K562 (cell line): ENCODE data around the gene OTX2. TPM values are rescaled to one million over a fixed set of nuclear protein-coding genes. Genes with fewer than 3 reads are reported as not detected.

ENCODE experiments used
- EZH2 ChIP-seq: IDR thresholded peaks from 2 replicates; pipeline ENCODE4 v1.6.1; 2012; ENCODE audit warnings: low read depth, mild to moderate bottlenecking, inconsistent platforms, low read length, borderline replicate concordance
- HMGN3 ChIP-seq: IDR thresholded peaks from 2 replicates; pipeline ENCODE4 v1.6.1; 2011; ENCODE audit warnings: borderline replicate concordance, low read depth, mild to moderate bottlenecking, mixed read lengths, low read length; ENCODE audit not compliant: insufficient read length; ENCODE audit errors: extremely low read depth
- ILF3 ChIP-seq: fragments of 450-650 bp; IDR thresholded peaks from 2 replicates; pipeline ENCODE4 v1.6.1; 2018; ENCODE audit warnings: antibody characterized with exemption, mild to moderate bottlenecking, moderate library complexity, borderline replicate concordance
- MTA3 ChIP-seq: fragments of 450-650 bp; formaldehyde crosslinking; IDR thresholded peaks from 2 replicates; pipeline ENCODE4 v1.6.1; 2017; ENCODE audit warnings: mild to moderate bottlenecking, borderline replicate concordance
- NR2C2 ChIP-seq, 2 experiments: fragments of 200-800 bp in 1 of 2; sonication (Bioruptor generic) in 1 of 2; sonication (generic) in 1 of 2; formaldehyde crosslinking in 1 of 2; IDR thresholded peaks; 2 replicates each; pipeline versions ENCODE4 v1.6.1 to v1.8.0; 2016 to 2022; ENCODE audit warnings: mild to moderate bottlenecking in 1 of 2, missing compliant biosample characterization in 1 of 2, missing genetic modification characterization in 1 of 2, missing genetic modification reagents in 1 of 2
- RCOR1 ChIP-seq, 2 experiments: IDR thresholded peaks; 2 replicates each; pipeline ENCODE4 v1.6.1; 2012; ENCODE audit warnings: low read depth in 2 of 2, low read length in 2 of 2, borderline replicate concordance in 1 of 2, improper control_type of control experiment in 1 of 2
- TRIM28 ChIP-seq: fragments of 450-650 bp; IDR thresholded peaks from 2 replicates; pipeline ENCODE4 v1.6.1; 2017
- polyA plus RNA-seq, 8 experiments: library from polyadenylated mRNA; depleted of rRNA in 4 of 8; stranded (reverse) in 5 of 8; unstranded in 3 of 8; fragments of >200 nt; fragmentation: Nextera tagmentation in 2 of 8; fragmentation: Illumina TruSeq in 1 of 8; extraction: Ambion mirVana in 2 of 8; extraction: Trizol in 1 of 8; gene quantifications; 2 replicates each; pipeline versions ENCODE4 v1.2.1 to v1.2.3, GENCODE V29; 2011 to 2014; ENCODE audit warnings: inconsistent platforms in 1 of 8, missing spikeins in 1 of 8
- total RNA-seq, 7 experiments: library from RNA; depleted of rRNA in 6 of 7; stranded (reverse); fragments of >200 nt in 6 of 7; fragmentation: Illumina TruSeq in 2 of 7; extraction: Trizol in 2 of 7; gene quantifications; 2 replicates each; pipeline versions ENCODE4 v1.2.1 to v1.2.3, GENCODE V29; 2011 to 2021; ENCODE audit warnings: low replicate concordance in 1 of 7
- TF ChIP-seq, protein P1 (sequence below): fragments of 250-450 bp; sonication (Bioruptor Pico); IDR thresholded peaks from 2 replicates; pipeline ENCODE4 v1.5.1; 2021; ENCODE audit warnings: mild to moderate bottlenecking
- TF ChIP-seq, protein P2 (sequence below): sonication (generic); formaldehyde crosslinking; IDR thresholded peaks from 2 replicates; pipeline ENCODE4 v1.8.1; 2022; ENCODE audit warnings: missing genetic modification reagents
- TF ChIP-seq, protein P3 (sequence below): fragments of 450-650 bp; conservative IDR thresholded peaks from 2 replicates; pipeline ENCODE4 v1.6.1; 2016; ENCODE audit warnings: missing genetic modification characterization, low read depth, mild to moderate bottlenecking, control low read depth, missing compliant biosample characterization

The OTX2 gene
- total and polyA plus RNA-seq, 9 of the 15 experiments (the other 6 are each of a cell fraction or from before 2014, with no cell fraction given): not detected

DNA sequence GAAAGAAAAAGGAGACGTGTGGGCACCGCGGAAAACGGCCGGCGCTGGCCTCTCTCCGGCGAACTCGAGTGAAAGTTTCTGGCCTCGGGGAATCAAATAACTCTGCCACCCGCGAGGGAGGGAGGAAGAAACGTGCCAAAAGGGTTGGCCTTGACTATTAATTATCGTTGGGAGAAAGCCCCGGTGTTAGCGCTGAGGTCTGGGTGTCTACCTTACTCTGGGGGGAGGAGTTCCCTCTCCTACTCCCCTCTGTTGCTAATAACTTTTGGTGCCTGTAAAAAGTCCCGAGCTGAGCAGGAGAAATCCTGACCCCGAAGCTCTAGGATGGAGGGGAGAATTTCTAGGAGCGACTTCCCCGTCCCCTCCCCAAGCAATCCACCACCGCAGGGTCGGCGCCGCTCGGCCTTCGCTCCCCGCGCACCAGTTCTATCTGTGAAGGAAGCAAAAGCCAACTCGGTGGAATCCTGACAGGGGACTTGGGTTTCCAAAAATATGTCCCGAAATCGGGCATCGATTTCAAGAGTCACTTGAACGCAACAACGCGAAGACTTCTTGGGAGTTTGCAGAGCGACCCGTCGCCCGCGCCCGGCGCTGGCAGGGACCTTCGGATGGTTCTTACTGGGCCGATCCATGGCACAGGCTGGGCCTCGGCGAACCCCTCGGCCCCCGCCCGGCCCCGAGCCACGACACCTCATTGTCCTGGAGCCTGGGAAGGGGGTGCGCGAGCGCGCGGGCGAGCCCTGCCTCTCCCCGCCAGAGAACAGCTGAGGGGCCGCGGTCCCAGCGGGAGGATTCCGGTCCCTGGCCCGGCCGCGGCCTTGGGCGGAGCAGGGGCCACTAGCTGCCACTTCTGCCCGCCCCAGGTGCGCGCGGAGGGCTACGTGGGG lies 1.7 kb downstream of the OTX2 start (continued):
- TF ChIP-seq HMGN3 (no peak), NR2C2 (CRISPR knock-in tag; IDR thresholded peaks at IDR 0.05) (no peak), NR2C2 (tag; IDR thresholded peaks at IDR 0.05) (no peak), ILF3 (no peak), RCOR1 (IDR thresholded peaks at IDR 0.05; ENCODE audit: borderline replicate concordance in 1 of 2, low read depth in 2 of 2, low read length in 2 of 2) (no peak), MTA3 (no peak), TRIM28 (no peak), EZH2 (no peak)
- TF ChIP-seq, protein P1, sequence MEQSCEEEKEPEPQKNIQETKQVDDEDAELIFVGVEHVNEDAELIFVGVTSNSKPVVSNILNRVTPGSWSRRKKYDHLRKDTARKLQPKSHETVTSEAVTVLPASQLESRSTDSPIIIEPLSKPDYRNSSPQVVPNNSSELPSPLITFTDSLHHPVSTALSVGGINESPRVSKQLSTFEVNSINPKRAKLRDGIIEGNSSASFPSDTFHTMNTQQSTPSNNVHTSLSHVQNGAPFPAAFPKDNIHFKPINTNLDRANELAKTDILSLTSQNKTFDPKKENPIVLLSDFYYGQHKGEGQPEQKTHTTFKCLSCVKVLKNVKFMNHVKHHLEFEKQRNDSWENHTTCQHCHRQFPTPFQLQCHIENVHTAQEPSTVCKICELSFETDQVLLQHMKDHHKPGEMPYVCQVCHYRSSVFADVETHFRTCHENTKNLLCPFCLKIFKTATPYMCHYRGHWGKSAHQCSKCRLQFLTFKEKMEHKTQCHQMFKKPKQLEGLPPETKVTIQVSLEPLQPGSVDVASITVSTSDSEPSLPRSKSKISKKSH (CRISPR knock-in tag): no peak
- TF ChIP-seq, protein P2, sequence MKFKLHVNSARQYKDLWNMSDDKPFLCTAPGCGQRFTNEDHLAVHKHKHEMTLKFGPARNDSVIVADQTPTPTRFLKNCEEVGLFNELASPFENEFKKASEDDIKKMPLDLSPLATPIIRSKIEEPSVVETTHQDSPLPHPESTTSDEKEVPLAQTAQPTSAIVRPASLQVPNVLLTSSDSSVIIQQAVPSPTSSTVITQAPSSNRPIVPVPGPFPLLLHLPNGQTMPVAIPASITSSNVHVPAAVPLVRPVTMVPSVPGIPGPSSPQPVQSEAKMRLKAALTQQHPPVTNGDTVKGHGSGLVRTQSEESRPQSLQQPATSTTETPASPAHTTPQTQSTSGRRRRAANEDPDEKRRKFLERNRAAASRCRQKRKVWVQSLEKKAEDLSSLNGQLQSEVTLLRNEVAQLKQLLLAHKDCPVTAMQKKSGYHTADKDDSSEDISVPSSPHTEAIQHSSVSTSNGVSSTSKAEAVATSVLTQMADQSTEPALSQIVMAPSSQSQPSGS (CRISPR knock-in tag): no peak
- TF ChIP-seq, protein P3, sequence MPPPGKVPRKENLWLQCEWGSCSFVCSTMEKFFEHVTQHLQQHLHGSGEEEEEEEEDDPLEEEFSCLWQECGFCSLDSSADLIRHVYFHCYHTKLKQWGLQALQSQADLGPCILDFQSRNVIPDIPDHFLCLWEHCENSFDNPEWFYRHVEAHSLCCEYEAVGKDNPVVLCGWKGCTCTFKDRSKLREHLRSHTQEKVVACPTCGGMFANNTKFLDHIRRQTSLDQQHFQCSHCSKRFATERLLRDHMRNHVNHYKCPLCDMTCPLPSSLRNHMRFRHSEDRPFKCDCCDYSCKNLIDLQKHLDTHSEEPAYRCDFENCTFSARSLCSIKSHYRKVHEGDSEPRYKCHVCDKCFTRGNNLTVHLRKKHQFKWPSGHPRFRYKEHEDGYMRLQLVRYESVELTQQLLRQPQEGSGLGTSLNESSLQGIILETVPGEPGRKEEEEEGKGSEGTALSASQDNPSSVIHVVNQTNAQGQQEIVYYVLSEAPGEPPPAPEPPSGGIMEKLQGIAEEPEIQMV (tag): no peak
